ENCODE data around the gene ZRSR2.

- TF ChIP-seq, protein P1, sequence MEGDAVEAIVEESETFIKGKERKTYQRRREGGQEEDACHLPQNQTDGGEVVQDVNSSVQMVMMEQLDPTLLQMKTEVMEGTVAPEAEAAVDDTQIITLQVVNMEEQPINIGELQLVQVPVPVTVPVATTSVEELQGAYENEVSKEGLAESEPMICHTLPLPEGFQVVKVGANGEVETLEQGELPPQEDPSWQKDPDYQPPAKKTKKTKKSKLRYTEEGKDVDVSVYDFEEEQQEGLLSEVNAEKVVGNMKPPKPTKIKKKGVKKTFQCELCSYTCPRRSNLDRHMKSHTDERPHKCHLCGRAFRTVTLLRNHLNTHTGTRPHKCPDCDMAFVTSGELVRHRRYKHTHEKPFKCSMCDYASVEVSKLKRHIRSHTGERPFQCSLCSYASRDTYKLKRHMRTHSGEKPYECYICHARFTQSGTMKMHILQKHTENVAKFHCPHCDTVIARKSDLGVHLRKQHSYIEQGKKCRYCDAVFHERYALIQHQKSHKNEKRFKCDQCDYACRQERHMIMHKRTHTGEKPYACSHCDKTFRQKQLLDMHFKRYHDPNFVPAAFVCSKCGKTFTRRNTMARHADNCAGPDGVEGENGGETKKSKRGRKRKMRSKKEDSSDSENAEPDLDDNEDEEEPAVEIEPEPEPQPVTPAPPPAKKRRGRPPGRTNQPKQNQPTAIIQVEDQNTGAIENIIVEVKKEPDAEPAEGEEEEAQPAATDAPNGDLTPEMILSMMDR (IDR thresholded peaks at IDR 0.05; ENCODE audit: low read depth, low read length) = no peak
- no peak for TF ChIP-seq EZH2phosphoT487 (IDR thresholded peaks at IDR 0.05; ENCODE audit: low read depth)
These were observed 75.9 kb downstream of the ZRSR2 start for GRCh38 chrX:15866147-15866546.

Measured in OCI-LY3 (cell line).